ENCODE data around the gene PIK3R2.
"Not testable (repeated sequence)": the region's sequence is repeated elsewhere in the genome, so short reads cannot be mapped to it uniquely, and the experiment has no call there.

PIK3R2 gene

GRCh38 chr19:18205200-18205892, 52.4 kb downstream of the PIK3R2 start:
- peak; percentile 53 for DNase-seq

GRCh38 chr19:18206018-18206417, 53.1 kb downstream of the PIK3R2 start:
- no peak for DNase-seq

- peak; percentile 8 for DNase-seq
Observed at GRCh38 chr19:18208098-18208951, 55.4 kb downstream of the PIK3R2 start.

- not testable (repeated sequence) for DNase-seq
Observed at GRCh38 chr19:18209912-18210311, 56.9 kb downstream of the PIK3R2 start.

GRCh38 chr19:18211683-18212082, 58.7 kb downstream of the PIK3R2 start:
- DNase-seq = no peak

- no peak for DNase-seq
Observed at GRCh38 chr19:18214779-18215433, 61.9 kb downstream of the PIK3R2 start.

- no peak for DNase-seq
Observed at GRCh38 chr19:18216789-18217188, 63.8 kb downstream of the PIK3R2 start.

GRCh38 chr19:18218159-18218558, 65.2 kb downstream of the PIK3R2 start:
- no peak for DNase-seq

- no peak for DNase-seq
Observed at GRCh38 chr19:18218600-18218999, 65.6 kb downstream of the PIK3R2 start.
